Left ventricle myocardium inferior (tissue), 1 donor: ENCODE measurements around the gene CNOT2. TPM values are rescaled to one million over a fixed set of nuclear protein-coding genes. Genes with fewer than 3 reads are reported as not detected.
"Not testable (repeated sequence)": the region's sequence is repeated elsewhere in the genome, so short reads cannot be mapped to it uniquely, and the experiment has no call there.

Experiments used
- DNase-seq: peaks from one replicate; pipeline ENCODE4 v3.0.0-alpha.2; 2020
- H3K27ac ChIP-seq: fragments of 200-600 bp; replicated peaks from 2 replicates; pipeline ENCODE4 v1.8.0; 2021
- H3K27me3 ChIP-seq: fragments of 200-600 bp; 2 replicates; pipeline ENCODE4 v1.8.0; 2021; ENCODE audit warnings: low read depth
- H3K36me3 ChIP-seq: fragments of 200-600 bp; 2 replicates; pipeline ENCODE4 v1.8.0; 2021
- H3K4me1 ChIP-seq: fragments of 200-600 bp; 2 replicates; pipeline ENCODE4 v1.8.0; 2021
- H3K4me3 ChIP-seq: fragments of 200-600 bp; 2 replicates; pipeline ENCODE4 v1.8.0; 2021; ENCODE audit warnings: mild to moderate bottlenecking, moderate library complexity
- H3K9me3 ChIP-seq: fragments of 200-600 bp; replicated peaks from 2 replicates; pipeline ENCODE4 v1.8.0; 2021
- CTCF ChIP-seq: fragments of 200-600 bp; IDR thresholded peaks from 2 replicates; pipeline ENCODE4 v1.8.0; 2021; ENCODE audit warnings: antibody characterized with exemption, mild to moderate bottlenecking, borderline replicate concordance
- intact Hi-C: fragments of 100-400 bp; cut with micrococcal nuclease; formaldehyde crosslinking; loops from one replicate; pipeline ENCODE4 v1.11.0; 2022
- total RNA-seq: library from RNA; stranded (reverse); fragmentation: NEBNext Ultra II Directional; extraction: Animal tissue kit (Norgen Biotek cat#: 25700); gene quantifications from one replicate; pipeline ENCODE4 v1.2.1, GENCODE V29; 2021
- donor health status: DM: no; HTN: yes; CAD: no; lungs with severe emphysema.

CNOT2 gene
- total RNA-seq, 1 donor from 2014 or later = 33.0 TPM

GRCh38 chr12:70383484-70383883 is 140.3 kb downstream of the CNOT2 start:
- Histone ChIP-seq H3K36me3 (no peaks in the 10 kb centered on the region), H3K27me3 (no peaks in the 10 kb centered on the region), H3K27ac (no peak overlapping the region), H3K4me3 (no peak overlapping the region), H3K9me3 (peaks cover 7% of the 10 kb centered on the region), H3K4me1 (no peaks in the 10 kb centered on the region)
- intact Hi-C loops = no loop called here
- TF ChIP-seq CTCF = no peak
- DNase-seq = no peak

- Histone ChIP-seq H3K27ac (no peak overlapping the region), H3K36me3 (no peaks in the 10 kb centered on the region)
- intact Hi-C loops = no loop called here
These were observed 140.7 kb downstream of the CNOT2 start for GRCh38 chr12:70383886-70384285.

GRCh38 chr12:70386771-70387170 is 143.5 kb downstream of the CNOT2 start:
- Histone ChIP-seq H3K9me3 (peaks cover 15% of the 10 kb centered on the region), H3K4me3 (no peak overlapping the region), H3K27me3 (no peaks in the 10 kb centered on the region), H3K27ac (no peak overlapping the region), H3K36me3 (peaks cover 8% of the 10 kb centered on the region), H3K4me1 (no peaks in the 10 kb centered on the region)
- TF ChIP-seq CTCF = no peak
- intact Hi-C loops = no loop called here
- no peak for DNase-seq

More at GRCh38 chr12:70383886-70384285, 140.7 kb downstream of the CNOT2 start:
- Histone ChIP-seq H3K9me3 (peaks cover 7% of the 10 kb centered on the region), H3K4me1 (no peaks in the 10 kb centered on the region), H3K4me3 (no peak overlapping the region), H3K27me3 (no peaks in the 10 kb centered on the region)
- TF ChIP-seq CTCF = no peak
- DNase-seq = no peak

GRCh38 chr12:70389678-70390077 is 146.4 kb downstream of the CNOT2 start:
- Histone ChIP-seq H3K27ac (no peak overlapping the region), H3K36me3 (peaks cover 8% of the 10 kb centered on the region), H3K27me3 (no peaks in the 10 kb centered on the region), H3K4me1 (no peaks in the 10 kb centered on the region), H3K4me3 (no peak overlapping the region), H3K9me3 (peaks cover 15% of the 10 kb centered on the region)
- TF ChIP-seq CTCF = no peak
- no peak for DNase-seq
- intact Hi-C loops = no loop called here

- intact Hi-C loops, DNase-seq, H3K27ac ChIP-seq, H3K36me3 ChIP-seq, H3K4me3 ChIP-seq, H3K4me1 ChIP-seq, H3K27me3 ChIP-seq: not testable (repeated sequence)
- H3K9me3 ChIP-seq = peaks cover 15% of the 10 kb centered on the region
These were observed 149.4 kb downstream of the CNOT2 start for GRCh38 chr12:70392631-70393030.

DNA sequence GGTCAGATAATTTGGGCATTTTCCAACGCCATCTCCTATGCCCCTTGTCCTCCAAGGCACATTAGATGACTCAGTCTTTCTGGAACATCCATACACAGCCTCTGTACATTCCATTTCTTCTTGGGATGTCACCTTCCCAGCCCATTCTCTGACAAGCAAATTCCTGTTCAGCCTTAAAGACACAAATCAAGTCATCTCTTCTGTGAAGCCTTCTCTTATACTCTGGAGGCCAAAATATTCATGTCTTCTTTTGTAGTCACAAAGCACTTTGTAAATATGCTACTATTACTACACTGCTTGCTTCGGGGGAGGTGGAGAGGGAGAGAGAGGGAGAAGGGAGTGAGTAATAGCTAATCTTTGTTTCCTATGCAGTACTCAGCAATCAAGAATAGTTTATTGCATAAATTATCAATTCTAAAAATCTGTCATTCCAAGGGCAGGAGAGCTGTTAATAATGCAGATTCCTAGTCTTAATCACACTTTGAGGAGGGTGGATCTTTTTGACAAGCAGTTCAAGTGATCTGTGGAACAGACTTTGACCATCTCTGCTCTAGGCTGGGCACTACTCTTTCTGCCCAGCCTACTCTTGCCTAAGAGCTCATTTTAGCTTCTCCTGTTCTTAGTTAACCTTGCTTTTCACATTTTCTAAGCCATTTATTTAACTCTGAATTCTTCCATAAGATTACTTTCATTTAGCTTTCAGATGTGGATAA is 150.7 kb downstream of the CNOT2 start:
- no peaks in the 10 kb centered on the region for H3K27me3 ChIP-seq
- intact Hi-C loops = no loop called here
- peaks cover 8% of the 10 kb centered on the region for H3K36me3 ChIP-seq
- peaks cover 11% of the 10 kb centered on the region for H3K9me3 ChIP-seq
- DNase-seq = no peak
- H3K4me1 ChIP-seq = no peaks in the 10 kb centered on the region
- H3K27ac ChIP-seq = no peak overlapping the region
- no peak overlapping the region for H3K4me3 ChIP-seq
- no peak for TF ChIP-seq CTCF
